HepG2 (cell line): Measurements from ENCODE around the gene SH3GLB2. TPM values are rescaled to one million over a fixed set of nuclear protein-coding genes. Genes with fewer than 3 reads are reported as not detected.

Experiments used
- ATAC-seq: fragments of 200-7000 bp; cut with Tn5 transposase; 3 replicates; pipeline ENCODE4 v1.9.1; 2020; ENCODE audit warnings: mild to moderate bottlenecking, moderate library complexity
- BruUV-seq: library from RNA; stranded (reverse); fragments of 400-500 nt; replicated peaks from 2 replicates; lab custom pipeline; 2021; lab: Mats Ljungman, UMichigan
- CTCF ChIA-PET: fragments of 300-600 bp; formaldehyde crosslinking; extraction: SDS; loops from one replicate; lab custom pipeline; 2021; ENCODE audit warnings: low total read pairs, inconsistent platforms, low intra/inter-chr PET ratio; lab: Yijun Ruan, JAX
- POLR2A ChIA-PET: fragments of 350-600 bp; sonication (Branson Sonifier 250); formaldehyde crosslinking; loops from one replicate; lab custom pipeline; 2020; ENCODE audit warnings: antibody characterized with exemption, inconsistent platforms; lab: Yijun Ruan, JAX
- DNase-seq: peaks from one replicate; pipeline ENCODE4 v3.0.0-alpha.2; 2015; ENCODE audit warnings: low spot score
- FAIRE-seq: peaks from 3 replicates; lab custom pipeline; 2011; peaks lifted over from hg19 to GRCh38; lab: Jason Lieb, UNC
- H2AFZ ChIP-seq: one replicate; pipeline ENCODE4 v1.6.1; 2011; ENCODE audit warnings: low read length, inconsistent platforms
- H3K27ac ChIP-seq: fragments of 300-600 bp; 3 replicates; pipeline ENCODE4 v1.8.0; 2011; ENCODE audit warnings: mixed run types, mild to moderate bottlenecking, mixed read lengths, low read length, inconsistent platforms; ENCODE audit not compliant: insufficient read depth; ENCODE audit errors: extremely low read length
- H3K27me3 ChIP-seq, 2 experiments: fragments of 200-600 bp in 1 of 2; 2 replicates in 1 of 2; 3 replicates in 1 of 2; pipeline versions ENCODE4 v1.6.0 to v1.8.0; 2011; ENCODE audit warnings: low read length in 2 of 2, mild to moderate bottlenecking in 2 of 2, moderate library complexity in 2 of 2, inconsistent platforms in 1 of 2; ENCODE audit not compliant: insufficient read depth in 2 of 2, control insufficient read depth in 1 of 2
- H3K36me3 ChIP-seq, 2 experiments: fragments of 200-600 bp in 1 of 2; replicated peaks in 1 of 2; 2 replicates in 1 of 2; 3 replicates in 1 of 2; pipeline versions ENCODE4 v1.5.1 to v1.8.0; 2011; ENCODE audit warnings: low read length in 2 of 2, inconsistent platforms in 1 of 2; ENCODE audit not compliant: insufficient read depth in 2 of 2, control insufficient read depth in 1 of 2
- H3K4me1 ChIP-seq: 2 replicates; pipeline ENCODE4 v1.5.1; 2012; ENCODE audit warnings: low read length, inconsistent platforms; ENCODE audit not compliant: insufficient read depth
- H3K4me2 ChIP-seq: 2 replicates; pipeline ENCODE4 v1.6.0; 2011; ENCODE audit warnings: low read depth, low read length, inconsistent platforms
- H3K4me3 ChIP-seq, 3 experiments: fragments of 200-600 bp in 1 of 3; sonication (generic), shearing (Covaris generic) in 1 of 3; replicated peaks in 1 of 3; 2 replicates each; pipeline ENCODE4 v1.5.1; 2011 to 2016; ENCODE audit warnings: low read length in 3 of 3, inconsistent platforms in 2 of 3, low read depth in 2 of 3, mild to moderate bottlenecking in 2 of 3, control low read depth in 1 of 3, mixed read lengths in 1 of 3; ENCODE audit not compliant: insufficient read depth in 1 of 3
- H3K79me2 ChIP-seq: one replicate; pipeline ENCODE4 v1.6.1; 2011; ENCODE audit warnings: low read length, inconsistent platforms; ENCODE audit not compliant: insufficient read depth
- H3K9ac ChIP-seq: 2 replicates; pipeline ENCODE4 v1.6.0; 2011; ENCODE audit warnings: mild to moderate bottlenecking, low read depth, low read length, inconsistent platforms; ENCODE audit not compliant: insufficient read depth
- H3K9me3 ChIP-seq: 2 replicates; pipeline ENCODE4 v1.5.1; 2012; ENCODE audit warnings: mild to moderate bottlenecking, low read length
- H4K20me1 ChIP-seq: 2 replicates; pipeline ENCODE4 v1.6.0; 2011; ENCODE audit warnings: inconsistent platforms, mild to moderate bottlenecking, low read length, moderate library complexity; ENCODE audit not compliant: insufficient read depth
- AHDC1 ChIP-seq: sonication (generic); formaldehyde crosslinking; IDR thresholded peaks from 2 replicates; pipeline ENCODE4 v1.5.1; 2020; ENCODE audit warnings: mild to moderate bottlenecking, missing genetic modification reagents, borderline replicate concordance
- DZIP1 ChIP-seq: sonication (generic); formaldehyde crosslinking; IDR thresholded peaks from 2 replicates; pipeline ENCODE4 v1.5.0; 2020; ENCODE audit warnings: mild to moderate bottlenecking, missing genetic modification reagents
- MBD4 ChIP-seq: IDR thresholded peaks from 2 replicates; pipeline ENCODE4 v1.6.1; 2012; ENCODE audit warnings: low read length, inconsistent platforms, borderline replicate concordance
- TBL1XR1 ChIP-seq: fragments of 150-350 bp; IDR thresholded peaks from 2 replicates; pipeline ENCODE4 v1.6.1; 2014; ENCODE audit warnings: borderline replicate concordance, low read length; ENCODE audit not compliant: partially characterized antibody
- TEAD3 ChIP-seq: optimal IDR thresholded peaks from 2 replicates; pipeline ENCODE3; 2016; ENCODE audit warnings: borderline replicate concordance
- ZNF407 ChIP-seq: sonication (generic); formaldehyde crosslinking; IDR thresholded peaks from one replicate; pipeline ENCODE4 v1.5.1; 2020; ENCODE audit warnings: mild to moderate bottlenecking, missing genetic modification reagents; ENCODE audit errors: not compliant biosample characterization
- in situ Hi-C: cut with HindIII; loops from 2 replicates; pipeline ENCODE4 v1.10.0; 2017; ENCODE audit warnings: low pct_unique_long_range_greater_than_20kb; ENCODE audit not compliant: extremely low pct_ligation_motif_present
- intact Hi-C: fragments of 100-400 bp; cut with micrococcal nuclease; formaldehyde crosslinking; loops from one replicate; pipeline ENCODE4 v1.10.0; 2022; ENCODE audit not compliant: unreplicated experiment
- polyA plus RNA-seq, 8 experiments: library from polyadenylated mRNA; depleted of rRNA in 3 of 8; stranded (reverse) in 7 of 8; unstranded in 1 of 8; fragments of >200 nt; fragmentation: Illumina TruSeq in 4 of 8; extraction: Trizol in 4 of 8; gene quantifications; 2 replicates each; pipeline versions ENCODE4 v1.2.1 to v1.2.3, GENCODE V29; 2011 to 2016; ENCODE audit warnings: low read depth in 4 of 8, missing spikeins in 1 of 8, mixed read lengths in 1 of 8; ENCODE audit not compliant: insufficient read depth in 1 of 8
- total RNA-seq, 5 experiments: library from RNA; depleted of rRNA; stranded (reverse); fragments of >200 nt; fragmentation: Illumina TruSeq; extraction: Trizol; gene quantifications; 2 replicates each; pipeline ENCODE4 v1.2.3, GENCODE V29; 2016; ENCODE audit warnings: low read depth in 1 of 5

The SH3GLB2 gene
- total and polyA plus RNA-seq, 2 of the 13 experiments (the other 11 are each of a cell fraction or from before 2014, with no cell fraction given) = 24.0 to 40.6 TPM

GRCh38 chr9:129030191-129030590 is 2.1 kb upstream of the SH3GLB2 start:
- peaks cover 14% of the 10 kb centered on the region for H3K79me2 ChIP-seq
- H3K9ac ChIP-seq = no peak overlapping the region
- no peaks in the 10 kb centered on the region for H3K9me3 ChIP-seq
- no peaks in the 10 kb centered on the region for H3K27me3 ChIP-seq
- DNase-seq = no peak
- peaks cover 5% of the 10 kb centered on the region; the same call in 1 of the 2 replicates for H4K20me1 ChIP-seq
- no peak overlapping the region for H2AFZ ChIP-seq
- ChIA-PET POLR2A (no interaction called here), CTCF (no interaction called here)
- H3K4me3 ChIP-seq = no peak overlapping the region
- intact Hi-C loops (no loop called here), in situ Hi-C loops (no loop called here)
- ATAC-seq = no peak
- no peak overlapping the region for H3K4me2 ChIP-seq
- no TSS peak for BruUV-seq
- no peak overlapping the region for H3K27ac ChIP-seq
- no peak for FAIRE-seq
- peaks cover 38% of the 10 kb centered on the region for H3K4me1 ChIP-seq
- no peaks in the 10 kb centered on the region for H3K36me3 ChIP-seq
- no peak for TF ChIP-seq MBD4
- TF ChIP-seq AHDC1 (CRISPR knock-in tag) = no peak
- TF ChIP-seq TBL1XR1 = no peak
- no peak for TF ChIP-seq DZIP1 (CRISPR knock-in tag)
- no peak for TF ChIP-seq TEAD3 (CRISPR knock-in tag)
- no peak for TF ChIP-seq ZNF407
